GM20431 (cell line): Measurements from ENCODE around the gene WDR5B.
"Not testable (repeated sequence)": the region's sequence is repeated elsewhere in the genome, so short reads cannot be mapped to it uniquely, and the experiment has no call there.

Source experiments
- in situ Hi-C: fragments of 300-500 bp; cut with MseI, MboI; formaldehyde crosslinking; loops from one replicate; pipeline ENCODE4 v1.15.0; 2020; ENCODE audit warnings: low sequenced_read_pairs; ENCODE audit not compliant: unreplicated experiment

The WDR5B gene

GRCh38 chr3:122415762-122416654 lies at the start of gene WDR5B:
TSS of gene WDR5B (minus strand) at chr3:122416062. CDS start at chr3:122415528, 534 bp downstream.
- in situ Hi-C loops, result loop anchor here (25.0 kb wide), 1 partner anchor 271 kb away; the partner anchor contains the start of gene PARP14

GRCh38 chr3:122464659-122465058 lies 48.8 kb upstream of the WDR5B start:
- in situ Hi-C loops, result no loop called here

- in situ Hi-C loops, result no loop called here
Observed at GRCh38 chr3:122462406-122462805, 46.5 kb upstream of the WDR5B start.

GRCh38 chr3:122461806-122462205 lies 45.9 kb upstream of the WDR5B start:
- in situ Hi-C loops, result no loop called here

GRCh38 chr3:122458992-122459391 lies 43.1 kb upstream of the WDR5B start:
- in situ Hi-C loops, result no loop called here

- in situ Hi-C loops, result no loop called here
Observed at GRCh38 chr3:122457706-122458105, 41.8 kb upstream of the WDR5B start.

- in situ Hi-C loops, result no loop called here
Observed at GRCh38 chr3:122456074-122456473, 40.2 kb upstream of the WDR5B start.

- in situ Hi-C loops, result no loop called here
Observed at GRCh38 chr3:122451371-122451770, 35.5 kb upstream of the WDR5B start.

- in situ Hi-C loops, result not testable (repeated sequence)
Observed at GRCh38 chr3:122448218-122448617, 32.4 kb upstream of the WDR5B start.

GRCh38 chr3:122444491-122444887 lies 28.6 kb upstream of the WDR5B start:
- in situ Hi-C loops, result not testable (repeated sequence)

GRCh38 chr3:122443762-122444490 lies 28.1 kb upstream of the WDR5B start:
- in situ Hi-C loops, result not testable (repeated sequence)

- in situ Hi-C loops, result no loop called here
Observed at GRCh38 chr3:122443090-122443489, 27.2 kb upstream of the WDR5B start.

GRCh38 chr3:122435950-122436349 lies 20.1 kb upstream of the WDR5B start:
- in situ Hi-C loops, result no loop called here

GRCh38 chr3:122430371-122430770 lies 14.5 kb upstream of the WDR5B start:
- in situ Hi-C loops, result no loop called here

- in situ Hi-C loops, result no loop called here
Observed at GRCh38 chr3:122427857-122428471, 12.1 kb upstream of the WDR5B start.

- in situ Hi-C loops, result loop anchor here (25.0 kb wide), 1 partner anchor 265 kb away; the partner anchor contains the start of gene PARP14
Observed at GRCh38 chr3:122421836-122422235, 6.0 kb upstream of the WDR5B start.

GRCh38 chr3:122421101-122421500 lies 5.2 kb upstream of the WDR5B start:
- in situ Hi-C loops, result loop anchor here (25.0 kb wide), 1 partner anchor 266 kb away; the partner anchor contains the start of gene PARP14

- in situ Hi-C loops, result loop anchor here (25.0 kb wide), 1 partner anchor 270 kb away; the partner anchor contains the start of gene PARP14
Observed at GRCh38 chr3:122416966-122417365, 1.1 kb upstream of the WDR5B start.

GRCh38 chr3:122415104-122415744 lies 638 bp downstream of the WDR5B start:
- in situ Hi-C loops, result loop anchor here (25.0 kb wide), 1 partner anchor 272 kb away; the partner anchor contains the start of gene PARP14

- in situ Hi-C loops, result loop anchor here (25.0 kb wide), 1 partner anchor 273 kb away; the partner anchor contains the start of gene PARP14
Observed at GRCh38 chr3:122414391-122414790, 1.5 kb downstream of the WDR5B start.
